Measurements from ENCODE around the gene DBNDD1. TPM values are rescaled to one million over a fixed set of nuclear protein-coding genes. Genes with fewer than 3 reads are reported as not detected.

The DBNDD1 gene
- total RNA-seq, 1 donor from 2014 or later = 4.6 TPM

- Histone ChIP-seq H3K4me3 (no peak overlapping the region), H3K4me1 (no peaks in the 10 kb centered on the region), H3K27ac (replicated peaks) (no peak overlapping the region), H3K9me3 (replicated peaks) (no peaks in the 10 kb centered on the region), H3K36me3 (peaks cover 85% of the 10 kb centered on the region), H3K27me3 (ENCODE audit: low read depth) (no peaks in the 10 kb centered on the region)
- no peak for DNase-seq
- intact Hi-C loops (cut with micrococcal nuclease) = no loop called here
- TF ChIP-seq CTCF (IDR thresholded peaks at IDR 0.05; ENCODE audit: borderline replicate concordance) = no peak
These were observed 32.7 kb downstream of the DBNDD1 start for GRCh38 chr16:89986600-89986999.

GRCh38 chr16:89985219-89985618, 34.0 kb downstream of the DBNDD1 start:
- no peaks in the 10 kb centered on the region for H3K27me3 ChIP-seq (ENCODE audit: low read depth)
- H3K27ac ChIP-seq (replicated peaks) = no peak overlapping the region
- no peak overlapping the region for H3K4me3 ChIP-seq
- peaks cover 85% of the 10 kb centered on the region for H3K36me3 ChIP-seq
- no peaks in the 10 kb centered on the region for H3K9me3 ChIP-seq (replicated peaks)
- intact Hi-C loops (cut with micrococcal nuclease) = no loop called here
- DNase-seq = no peak
- no peaks in the 10 kb centered on the region for H3K4me1 ChIP-seq
- no peak for TF ChIP-seq CTCF (IDR thresholded peaks at IDR 0.05; ENCODE audit: borderline replicate concordance)

GRCh38 chr16:89984216-89984615, 35.0 kb downstream of the DBNDD1 start:
- no peak for TF ChIP-seq CTCF (IDR thresholded peaks at IDR 0.05; ENCODE audit: borderline replicate concordance)
- Histone ChIP-seq H3K9me3 (replicated peaks) (no peaks in the 10 kb centered on the region), H3K27me3 (ENCODE audit: low read depth) (no peaks in the 10 kb centered on the region), H3K4me1 (no peaks in the 10 kb centered on the region), H3K36me3 (peaks cover 91% of the 10 kb centered on the region), H3K4me3 (no peak overlapping the region), H3K27ac (replicated peaks) (no peak overlapping the region)
- DNase-seq = no peak
- intact Hi-C loops (cut with micrococcal nuclease) = no loop called here

GRCh38 chr16:89983536-89983935, 35.7 kb downstream of the DBNDD1 start:
- no peak for DNase-seq
- intact Hi-C loops (cut with micrococcal nuclease) = no loop called here
- H3K9me3 ChIP-seq (replicated peaks) = no peaks in the 10 kb centered on the region
- no peak overlapping the region for H3K4me3 ChIP-seq
- H3K36me3 ChIP-seq = peaks cover 89% of the 10 kb centered on the region
- TF ChIP-seq CTCF (IDR thresholded peaks at IDR 0.05; ENCODE audit: borderline replicate concordance) = no peak
- no peaks in the 10 kb centered on the region for H3K4me1 ChIP-seq
- no peaks in the 10 kb centered on the region for H3K27me3 ChIP-seq (ENCODE audit: low read depth)
- H3K27ac ChIP-seq (replicated peaks) = no peak overlapping the region

GRCh38 chr16:89982318-89982717, 36.9 kb downstream of the DBNDD1 start:
- TF ChIP-seq CTCF (IDR thresholded peaks at IDR 0.05; ENCODE audit: borderline replicate concordance) = no peak
- Histone ChIP-seq H3K27me3 (ENCODE audit: low read depth) (no peaks in the 10 kb centered on the region), H3K9me3 (replicated peaks) (no peaks in the 10 kb centered on the region), H3K27ac (replicated peaks) (no peak overlapping the region), H3K4me1 (no peaks in the 10 kb centered on the region), H3K36me3 (peaks cover 95% of the 10 kb centered on the region), H3K4me3 (no peak overlapping the region)
- no peak for DNase-seq
- intact Hi-C loops (cut with micrococcal nuclease) = no loop called here

GRCh38 chr16:89981414-89981813, 37.8 kb downstream of the DBNDD1 start:
- no peak for DNase-seq
- no peaks in the 10 kb centered on the region for H3K9me3 ChIP-seq (replicated peaks)
- peaks cover 88% of the 10 kb centered on the region for H3K36me3 ChIP-seq
- no peak overlapping the region for H3K4me3 ChIP-seq
- intact Hi-C loops (cut with micrococcal nuclease) = no loop called here
- H3K4me1 ChIP-seq = no peaks in the 10 kb centered on the region
- no peak overlapping the region for H3K27ac ChIP-seq (replicated peaks)
- no peaks in the 10 kb centered on the region for H3K27me3 ChIP-seq (ENCODE audit: low read depth)
- no peak for TF ChIP-seq CTCF (IDR thresholded peaks at IDR 0.05; ENCODE audit: borderline replicate concordance)
